ENCODE measurements around the gene MAS1L.
A peak's percentile ranks its signal among the peaks of the same experiment; 100 is the strongest.

Gene MAS1L

DNA sequence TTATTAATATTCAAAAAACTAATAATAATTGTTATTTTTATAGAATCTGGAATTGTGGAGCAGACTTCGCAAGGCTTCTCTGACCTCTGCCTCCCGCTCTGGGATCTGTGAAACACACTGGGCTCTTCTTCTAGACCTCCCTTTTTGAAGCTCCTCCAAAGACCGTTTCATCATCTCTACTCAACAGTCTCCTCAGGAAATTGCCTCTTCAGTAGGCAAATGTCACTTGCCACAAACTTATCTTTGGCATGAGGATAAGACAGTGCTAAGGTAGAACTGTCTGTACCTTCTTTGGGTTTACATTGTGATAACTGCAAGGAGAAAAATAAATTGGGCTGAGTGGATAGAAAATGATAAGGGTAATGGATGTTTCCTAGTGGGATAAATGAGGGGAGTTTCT is 2.3 kb upstream of the MAS1L start:
- Histone ChIP-seq H3K27me3 (replicated peaks) (no peaks in the 10 kb centered on the region), H3K27ac (no peak overlapping the region), H3K36me3 (replicated peaks) (no peaks in the 10 kb centered on the region), H3K4me3 (ENCODE audit: low read depth, low read length) (no peak overlapping the region)
- no peak for DNase-seq
- TF ChIP-seq, protein P1, sequence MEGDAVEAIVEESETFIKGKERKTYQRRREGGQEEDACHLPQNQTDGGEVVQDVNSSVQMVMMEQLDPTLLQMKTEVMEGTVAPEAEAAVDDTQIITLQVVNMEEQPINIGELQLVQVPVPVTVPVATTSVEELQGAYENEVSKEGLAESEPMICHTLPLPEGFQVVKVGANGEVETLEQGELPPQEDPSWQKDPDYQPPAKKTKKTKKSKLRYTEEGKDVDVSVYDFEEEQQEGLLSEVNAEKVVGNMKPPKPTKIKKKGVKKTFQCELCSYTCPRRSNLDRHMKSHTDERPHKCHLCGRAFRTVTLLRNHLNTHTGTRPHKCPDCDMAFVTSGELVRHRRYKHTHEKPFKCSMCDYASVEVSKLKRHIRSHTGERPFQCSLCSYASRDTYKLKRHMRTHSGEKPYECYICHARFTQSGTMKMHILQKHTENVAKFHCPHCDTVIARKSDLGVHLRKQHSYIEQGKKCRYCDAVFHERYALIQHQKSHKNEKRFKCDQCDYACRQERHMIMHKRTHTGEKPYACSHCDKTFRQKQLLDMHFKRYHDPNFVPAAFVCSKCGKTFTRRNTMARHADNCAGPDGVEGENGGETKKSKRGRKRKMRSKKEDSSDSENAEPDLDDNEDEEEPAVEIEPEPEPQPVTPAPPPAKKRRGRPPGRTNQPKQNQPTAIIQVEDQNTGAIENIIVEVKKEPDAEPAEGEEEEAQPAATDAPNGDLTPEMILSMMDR (IDR thresholded peaks at IDR 0.05; ENCODE audit: low read depth, low read length, missing control alignments): no peak
- in situ Hi-C loops (cut with HindIII; ENCODE audit: low pct_ligation_motif_present, low sequenced_read_pairs): no loop called here

DNA sequence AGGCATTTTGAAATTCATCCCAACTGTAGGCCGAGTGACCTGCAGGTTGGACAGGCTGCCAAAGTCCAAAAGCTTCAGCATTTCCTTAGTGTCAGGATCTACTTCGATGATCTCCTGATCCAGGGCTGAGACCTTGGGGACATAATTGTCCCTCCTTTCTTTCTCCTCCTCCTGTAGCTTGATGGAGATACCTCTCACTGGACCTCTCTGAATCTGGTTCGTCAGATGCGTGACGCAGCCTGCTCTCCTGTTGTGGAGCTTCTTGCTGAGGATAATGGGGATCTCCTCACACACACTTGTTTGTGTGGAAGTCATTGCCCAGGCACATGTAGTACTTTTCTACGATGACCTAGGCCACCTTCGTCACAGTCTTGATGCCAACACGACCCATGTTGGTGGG is 1.5 kb upstream of the MAS1L start:
- in situ Hi-C loops (cut with HindIII; ENCODE audit: low pct_ligation_motif_present, low sequenced_read_pairs): no loop called here
- Histone ChIP-seq H3K27me3 (replicated peaks) (no peaks in the 10 kb centered on the region), H3K4me3 (ENCODE audit: low read depth, low read length) (no peak overlapping the region), H3K27ac (no peak overlapping the region), H3K36me3 (replicated peaks) (no peaks in the 10 kb centered on the region)
- TF ChIP-seq, protein P1 (IDR thresholded peaks at IDR 0.05; ENCODE audit: low read depth, low read length, missing control alignments): no peak
- DNase-seq: no peak

DNA sequence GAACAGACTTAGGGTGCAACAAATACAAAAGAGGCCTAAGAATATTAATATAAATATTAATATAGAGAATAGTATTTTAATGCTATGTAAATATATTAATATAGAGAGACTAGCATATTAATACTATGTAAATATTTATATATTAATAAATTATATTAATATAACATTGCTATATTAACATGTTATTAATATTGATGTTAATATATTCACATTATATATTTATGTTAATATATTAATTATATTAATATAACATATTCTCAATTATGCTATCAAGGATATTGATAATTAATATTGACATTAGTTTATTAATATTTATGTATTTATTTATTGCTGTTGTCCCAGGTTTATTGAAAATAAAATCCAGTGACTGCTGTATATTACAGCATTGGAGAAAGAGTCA is 1.1 kb upstream of the MAS1L start:
- in situ Hi-C loops (cut with HindIII; ENCODE audit: low pct_ligation_motif_present, low sequenced_read_pairs): no loop called here
- no peak overlapping the region for H3K4me3 ChIP-seq (ENCODE audit: low read depth, low read length)
- H3K27me3 ChIP-seq (replicated peaks): no peaks in the 10 kb centered on the region
- no peaks in the 10 kb centered on the region for H3K36me3 ChIP-seq (replicated peaks)
- TF ChIP-seq, protein P1 (IDR thresholded peaks at IDR 0.05; ENCODE audit: low read depth, low read length, missing control alignments): no peak
- DNase-seq: no peak
- H3K27ac ChIP-seq: no peak overlapping the region

DNA sequence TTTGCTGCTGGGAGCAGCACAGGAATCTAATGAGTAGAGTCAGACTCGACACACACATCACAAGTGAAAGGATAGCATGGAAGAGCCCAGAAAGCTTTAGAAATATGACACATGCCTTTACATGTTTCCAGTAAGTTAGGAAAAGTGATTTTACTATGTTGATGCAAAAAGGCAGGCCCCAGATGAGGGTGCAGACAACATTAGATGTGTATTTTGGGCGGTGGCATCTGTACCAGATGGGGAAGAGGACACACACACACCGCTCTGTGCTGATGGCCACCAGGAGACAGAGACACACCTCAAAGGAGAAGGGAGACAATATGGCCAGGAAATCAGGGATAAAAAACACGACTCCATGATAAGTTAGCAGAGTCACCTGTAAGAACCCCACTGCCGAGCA is 625 bp downstream of the MAS1L start:
- in situ Hi-C loops (cut with HindIII; ENCODE audit: low pct_ligation_motif_present, low sequenced_read_pairs): no loop called here
- Histone ChIP-seq H3K27me3 (replicated peaks) (no peaks in the 10 kb centered on the region), H3K27ac (no peak overlapping the region), H3K4me3 (ENCODE audit: low read depth, low read length) (no peak overlapping the region), H3K36me3 (replicated peaks) (no peaks in the 10 kb centered on the region)
- TF ChIP-seq, protein P1 (IDR thresholded peaks at IDR 0.05; ENCODE audit: low read depth, low read length, missing control alignments): no peak
- no peak for DNase-seq

DNA sequence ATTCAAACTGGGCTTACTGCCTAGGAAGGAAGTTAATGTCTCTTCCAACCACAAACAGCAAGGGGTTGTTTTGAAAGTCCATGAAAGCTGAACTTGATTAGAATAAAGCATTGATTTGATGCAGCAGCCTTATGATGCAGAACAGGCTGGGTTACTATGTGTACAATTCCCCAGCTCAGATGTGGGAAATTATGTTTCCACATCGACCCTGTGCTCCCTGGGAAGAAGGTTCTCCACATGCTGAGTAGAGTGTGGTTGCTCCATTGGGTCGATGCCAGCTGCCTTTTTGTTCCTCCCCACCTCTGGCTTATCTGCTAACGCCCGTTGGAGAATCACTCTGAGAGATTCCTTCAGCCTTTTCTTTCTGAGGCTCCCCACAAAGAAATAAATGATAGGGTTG is 1.2 kb downstream of the MAS1L start:
- no peaks in the 10 kb centered on the region for H3K27me3 ChIP-seq (replicated peaks)
- TF ChIP-seq, protein P1 (IDR thresholded peaks at IDR 0.05; ENCODE audit: low read depth, low read length, missing control alignments): no peak
- in situ Hi-C loops (cut with HindIII; ENCODE audit: low pct_ligation_motif_present, low sequenced_read_pairs): no loop called here
- DNase-seq: peak; percentile 32
- H3K36me3 ChIP-seq (replicated peaks): no peaks in the 10 kb centered on the region
- H3K27ac ChIP-seq: no peak overlapping the region
- no peak overlapping the region for H3K4me3 ChIP-seq (ENCODE audit: low read depth, low read length)

DNA sequence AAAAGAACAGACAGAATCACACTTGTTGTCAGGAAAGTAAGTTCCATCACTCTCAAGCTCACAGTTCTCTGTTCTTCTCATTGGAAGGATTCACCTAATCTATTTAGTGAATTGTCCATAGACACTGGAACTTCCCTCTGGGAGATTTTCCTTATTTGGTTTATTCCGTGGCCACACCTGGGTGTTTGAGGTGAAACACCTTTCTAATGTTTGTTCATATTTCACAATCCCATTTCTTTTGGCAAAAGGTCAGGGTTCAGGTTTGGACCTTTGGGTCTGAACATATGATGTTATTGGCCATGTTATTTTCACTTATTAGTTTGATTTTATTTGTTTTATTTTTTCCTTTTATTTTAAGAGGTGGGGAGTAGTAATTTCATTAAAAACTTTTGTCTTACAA is 4.0 kb downstream of the MAS1L start:
- Histone ChIP-seq H3K4me3 (ENCODE audit: low read depth, low read length) (no peak overlapping the region), H3K27ac (peak overlapping the region; percentile 31), H3K27me3 (replicated peaks) (no peaks in the 10 kb centered on the region), H3K36me3 (replicated peaks) (no peaks in the 10 kb centered on the region)
- DNase-seq: no peak
- TF ChIP-seq, protein P1 (IDR thresholded peaks at IDR 0.05; ENCODE audit: low read depth, low read length, missing control alignments): no peak
- in situ Hi-C loops (cut with HindIII; ENCODE audit: low pct_ligation_motif_present, low sequenced_read_pairs): no loop called here

Measured in brain microvascular endothelial cell (primary cell).